Fibroblast of lung (primary cell): Measurements from ENCODE around the gene ATXN7L2.

ENCODE experiments used
- EZH2 ChIP-seq: IDR thresholded peaks from 2 replicates; pipeline ENCODE4 v1.5.1; 2012; ENCODE audit warnings: low read length, control low read depth, mild to moderate bottlenecking; ENCODE audit errors: missing control alignments
- TF ChIP-seq, protein P1 (sequence below), 2 donors: IDR thresholded peaks in 1 of 2; conservative IDR thresholded peaks in 1 of 2; 1 replicate in 1 of 2; 2 replicates in 1 of 2; pipeline ENCODE4 v1.5.1; 2011 to 2012; ENCODE audit warnings: low read length in 2 of 2, control low read depth in 1 of 2, inconsistent platforms in 1 of 2, low read depth in 1 of 2, mild to moderate bottlenecking in 1 of 2

GRCh38 chr1:109475261-109475660 is 8.4 kb upstream of the ATXN7L2 start:
- TF ChIP-seq, protein P1, sequence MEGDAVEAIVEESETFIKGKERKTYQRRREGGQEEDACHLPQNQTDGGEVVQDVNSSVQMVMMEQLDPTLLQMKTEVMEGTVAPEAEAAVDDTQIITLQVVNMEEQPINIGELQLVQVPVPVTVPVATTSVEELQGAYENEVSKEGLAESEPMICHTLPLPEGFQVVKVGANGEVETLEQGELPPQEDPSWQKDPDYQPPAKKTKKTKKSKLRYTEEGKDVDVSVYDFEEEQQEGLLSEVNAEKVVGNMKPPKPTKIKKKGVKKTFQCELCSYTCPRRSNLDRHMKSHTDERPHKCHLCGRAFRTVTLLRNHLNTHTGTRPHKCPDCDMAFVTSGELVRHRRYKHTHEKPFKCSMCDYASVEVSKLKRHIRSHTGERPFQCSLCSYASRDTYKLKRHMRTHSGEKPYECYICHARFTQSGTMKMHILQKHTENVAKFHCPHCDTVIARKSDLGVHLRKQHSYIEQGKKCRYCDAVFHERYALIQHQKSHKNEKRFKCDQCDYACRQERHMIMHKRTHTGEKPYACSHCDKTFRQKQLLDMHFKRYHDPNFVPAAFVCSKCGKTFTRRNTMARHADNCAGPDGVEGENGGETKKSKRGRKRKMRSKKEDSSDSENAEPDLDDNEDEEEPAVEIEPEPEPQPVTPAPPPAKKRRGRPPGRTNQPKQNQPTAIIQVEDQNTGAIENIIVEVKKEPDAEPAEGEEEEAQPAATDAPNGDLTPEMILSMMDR (conservative IDR thresholded peaks at IDR 0.05 in 1 of 2, IDR thresholded peaks at IDR 0.05 in 1 of 2; ENCODE audit: low read depth in 1 of 2, low read length in 2 of 2) = no peak
- TF ChIP-seq EZH2 = no peak
